Spleen (tissue), 11 donors: ENCODE data around the gene MSN. TPM values are rescaled to one million over a fixed set of nuclear protein-coding genes. Genes with fewer than 3 reads are reported as not detected.
"Not testable (repeated sequence)": the region's sequence is repeated elsewhere in the genome, so short reads cannot be mapped to it uniquely, and the experiment has no call there.

Source experiments
- DNase-seq: peaks from one replicate; pipeline ENCODE4 v3.0.0-alpha.2; 2020
- H3K27ac ChIP-seq, 8 donors: fragments of 200-600 bp; sonication (generic) in 7 of 8; 1 replicate in 4 of 8; 2 replicates in 4 of 8; pipeline versions ENCODE4 v1.5.0 to v1.8.0; 2016 to 2021; ENCODE audit warnings: inconsistent platforms in 4 of 8, mild to moderate bottlenecking in 4 of 8, moderate library complexity in 1 of 8
- H3K27me3 ChIP-seq, 7 donors: fragments of 200-600 bp; sonication (generic) in 6 of 7; replicated peaks in 1 of 7; 1 replicate in 4 of 7; 2 replicates in 3 of 7; pipeline versions ENCODE4 v1.5.0 to v1.8.0; 2016 to 2021; ENCODE audit warnings: inconsistent platforms in 3 of 7, mild to moderate bottlenecking in 1 of 7
- H3K36me3 ChIP-seq, 6 donors: fragments of 200-600 bp; sonication (generic) in 5 of 6; 1 replicate in 4 of 6; 2 replicates in 2 of 6; pipeline versions ENCODE4 v1.5.0 to v1.8.0; 2016 to 2021; ENCODE audit warnings: inconsistent platforms in 2 of 6
- H3K4me1 ChIP-seq, 6 donors: fragments of 200-600 bp; sonication (generic) in 5 of 6; 1 replicate in 3 of 6; 2 replicates in 3 of 6; pipeline versions ENCODE4 v1.5.0 to v1.8.0; 2016 to 2021; ENCODE audit warnings: inconsistent platforms in 3 of 6
- H3K4me3 ChIP-seq, 8 donors: fragments of 200-600 bp; sonication (generic) in 7 of 8; 1 replicate in 4 of 8; 2 replicates in 4 of 8; pipeline versions ENCODE4 v1.5.0 to v1.8.0; 2016 to 2021; ENCODE audit warnings: inconsistent platforms in 4 of 8, mild to moderate bottlenecking in 4 of 8, moderate library complexity in 2 of 8
- H3K9me3 ChIP-seq, 8 donors: fragments of 200-600 bp; sonication (generic) in 7 of 8; 1 replicate in 4 of 8; 2 replicates in 4 of 8; pipeline versions ENCODE4 v1.5.0 to v1.8.0; 2016 to 2021; ENCODE audit warnings: inconsistent platforms in 4 of 8
- POLR2A ChIP-seq, 3 donors: fragments of 450-650 bp; IDR thresholded peaks; one replicate each; pipeline ENCODE4 v1.5.1; 2017; ENCODE audit warnings: antibody characterized with exemption in 3 of 3, mild to moderate bottlenecking in 1 of 3
- POLR2AphosphoS5 ChIP-seq, 3 donors: sonication (generic); formaldehyde crosslinking; IDR thresholded peaks; one replicate each; pipeline ENCODE4 v1.5.1; 2017; ENCODE audit warnings: antibody characterized with exemption in 3 of 3
- WGBS, 5 donors: extraction: QIAGEN DNeasy Blood & Tissue Kit in 3 of 5; methylation state at CpG; one replicate each; pipeline versions ENCODE4 v1.1.5 to v1.1.7; 2013 to 2018; 5-methylcytosine and 5-hydroxymethylcytosine counted together
- intact Hi-C: fragments of 100-400 bp; cut with DNase I; formaldehyde crosslinking; loops from one replicate; pipeline ENCODE4 v1.15.0; 2023; ENCODE audit warnings: low total_unique reads
- polyA plus RNA-seq, 3 donors: library from polyadenylated mRNA; stranded (reverse); fragments of 200-250 nt; gene quantifications; one replicate each; pipeline ENCODE4 v1.2.1, GENCODE V29; 2013
- total RNA-seq, 7 donors: library from RNA; depleted of rRNA in 3 of 7; stranded (reverse); fragments of >200 nt in 3 of 7; fragmentation: NEBNext Ultra II Directional in 4 of 7; extraction: Animal tissue kit (Norgen Biotek cat#: 25700) in 4 of 7; gene quantifications; one replicate each; pipeline versions ENCODE4 v1.1.0 to v1.2.1, GENCODE V29; 2016 to 2021
- TF ChIP-seq, protein P1 (sequence below), 11 experiments: fragments of 200-600 bp in 7 of 11; fragments of 450-650 bp in 4 of 11; sonication (generic) in 4 of 11; IDR thresholded peaks in 8 of 11; conservative IDR thresholded peaks in 3 of 11; 1 replicate in 7 of 11; 2 replicates in 4 of 11; pipeline versions ENCODE4 v1.4.0 to v1.8.0; 2016 to 2021; ENCODE audit warnings: antibody characterized with exemption in 11 of 11, inconsistent platforms in 4 of 11, mild to moderate bottlenecking in 1 of 11
- donor health status: healthy with polysubstance abuse.
- donor health status: DM: no; HTN: no; CAD: no; lungs with moderate emphysema.
- donor health status: DM: no; HTN: no; CAD: no.
- donor health status: Bipolar disorder and iron deficiency.
- donor health status: healthy.
- donor health status: DM: no; HTN: no; CAD: no.
- donor health status: DM: yes; HTN: yes; CAD: no.

MSN gene
- total and polyA plus RNA-seq, 10 donors = 101 to 396 (median 329) TPM

GRCh38 chrX:65652098-65652497 lies 15.4 kb upstream of the MSN start:
- Histone ChIP-seq H3K36me3 (no peaks in the 10 kb centered on the region), H3K27me3 (no peaks in the 10 kb centered on the region), H3K9me3 (no peaks in the 10 kb centered on the region), H3K27ac (no peak overlapping the region), H3K4me3 (no peak overlapping the region), H3K4me1 (peaks cover 0 to 8% (median 0%) of the 10 kb centered on the region in 6 donors)
- TF ChIP-seq POLR2A (IDR thresholded peaks at IDR 0.05) (no peak), POLR2AphosphoS5 (IDR thresholded peaks at IDR 0.05) (no peak)
- TF ChIP-seq, protein P1, sequence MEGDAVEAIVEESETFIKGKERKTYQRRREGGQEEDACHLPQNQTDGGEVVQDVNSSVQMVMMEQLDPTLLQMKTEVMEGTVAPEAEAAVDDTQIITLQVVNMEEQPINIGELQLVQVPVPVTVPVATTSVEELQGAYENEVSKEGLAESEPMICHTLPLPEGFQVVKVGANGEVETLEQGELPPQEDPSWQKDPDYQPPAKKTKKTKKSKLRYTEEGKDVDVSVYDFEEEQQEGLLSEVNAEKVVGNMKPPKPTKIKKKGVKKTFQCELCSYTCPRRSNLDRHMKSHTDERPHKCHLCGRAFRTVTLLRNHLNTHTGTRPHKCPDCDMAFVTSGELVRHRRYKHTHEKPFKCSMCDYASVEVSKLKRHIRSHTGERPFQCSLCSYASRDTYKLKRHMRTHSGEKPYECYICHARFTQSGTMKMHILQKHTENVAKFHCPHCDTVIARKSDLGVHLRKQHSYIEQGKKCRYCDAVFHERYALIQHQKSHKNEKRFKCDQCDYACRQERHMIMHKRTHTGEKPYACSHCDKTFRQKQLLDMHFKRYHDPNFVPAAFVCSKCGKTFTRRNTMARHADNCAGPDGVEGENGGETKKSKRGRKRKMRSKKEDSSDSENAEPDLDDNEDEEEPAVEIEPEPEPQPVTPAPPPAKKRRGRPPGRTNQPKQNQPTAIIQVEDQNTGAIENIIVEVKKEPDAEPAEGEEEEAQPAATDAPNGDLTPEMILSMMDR (IDR thresholded peaks at IDR 0.05 in 8 of 11, conservative IDR thresholded peaks at IDR 0.05 in 3 of 11) = no peak
- 80 to 100% (median 95%) methylated on average over 1 of the region's 1 CpG for WGBS, 5 donors
- intact Hi-C loops = no loop called here
- no peak for DNase-seq

DNA sequence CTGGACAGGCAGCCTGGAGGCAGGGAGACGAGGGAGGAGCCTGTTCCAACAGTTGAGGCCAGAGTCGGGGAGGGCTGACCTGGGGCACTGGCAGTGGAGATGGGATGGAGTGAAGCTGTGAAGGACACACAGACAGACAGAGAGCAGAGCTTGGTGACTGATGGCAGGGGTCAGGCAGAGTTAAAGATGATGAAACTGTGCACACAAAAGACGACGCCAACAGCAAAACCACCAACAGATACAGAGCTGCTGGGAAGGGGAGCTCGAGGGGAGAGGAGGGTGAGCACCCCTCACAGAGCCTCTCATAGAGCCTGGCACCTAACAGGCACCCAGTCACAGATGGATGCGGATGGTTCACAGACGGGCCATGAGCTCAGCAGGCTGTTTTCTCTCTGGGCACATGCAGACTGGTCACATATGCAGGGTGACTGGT lies 10.4 kb upstream of the MSN start:
- 37 to 63% (median 57%) methylated on average over 4 to 5 of the region's 7 CpGs for WGBS, 5 donors
- peaks cover 0 to 12% (median 0%) of the 10 kb centered on the region in 6 donors for H3K4me1 ChIP-seq
- intact Hi-C loops, H3K36me3 ChIP-seq, H3K27me3 ChIP-seq, H3K4me3 ChIP-seq, H3K9me3 ChIP-seq, DNase-seq: not testable (repeated sequence)
- H3K27ac ChIP-seq = peak overlapping the region in 5 of 8 donors; percentile 28 to 68 (median 41)

DNA sequence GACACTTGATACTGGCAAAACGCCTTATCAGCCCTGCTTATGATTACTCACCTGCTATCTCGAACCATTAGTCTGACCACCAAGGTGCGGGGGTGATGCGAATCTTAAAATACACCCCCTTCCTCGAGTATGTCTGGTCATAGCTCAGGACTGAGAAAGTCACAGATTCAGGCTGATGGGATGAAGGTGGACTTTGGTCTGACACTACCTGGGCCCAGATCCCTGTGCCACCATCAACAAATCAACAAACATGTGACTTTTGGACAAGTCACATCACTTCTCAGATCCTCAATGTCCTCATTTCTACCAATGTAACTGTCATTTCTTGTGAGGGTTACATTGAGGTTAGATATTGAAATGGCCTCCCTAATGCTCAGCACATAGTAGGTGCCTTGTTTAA lies 9.8 kb upstream of the MSN start:
- Histone ChIP-seq H3K4me1 (peaks cover 0 to 12% (median 0%) of the 10 kb centered on the region in 6 donors), H3K27me3 (no peaks in the 10 kb centered on the region), H3K36me3 (no peaks in the 10 kb centered on the region), H3K9me3 (peaks cover 0 to 5% (median 0%) of the 10 kb centered on the region in 8 donors), H3K4me3 (no peak overlapping the region), H3K27ac (peak overlapping the region in 1 of 8 donors; percentile 68)
- TF ChIP-seq, protein P1 (IDR thresholded peaks at IDR 0.05 in 8 of 11, conservative IDR thresholded peaks at IDR 0.05 in 3 of 11) = no peak
- TF ChIP-seq POLR2AphosphoS5 (IDR thresholded peaks at IDR 0.05) (no peak), POLR2A (IDR thresholded peaks at IDR 0.05) (no peak)
- WGBS, 5 donors = 79 to 95% (median 86%) methylated on average over 5 of the region's 5 CpGs
- no peak for DNase-seq
- intact Hi-C loops = no loop called here

DNA sequence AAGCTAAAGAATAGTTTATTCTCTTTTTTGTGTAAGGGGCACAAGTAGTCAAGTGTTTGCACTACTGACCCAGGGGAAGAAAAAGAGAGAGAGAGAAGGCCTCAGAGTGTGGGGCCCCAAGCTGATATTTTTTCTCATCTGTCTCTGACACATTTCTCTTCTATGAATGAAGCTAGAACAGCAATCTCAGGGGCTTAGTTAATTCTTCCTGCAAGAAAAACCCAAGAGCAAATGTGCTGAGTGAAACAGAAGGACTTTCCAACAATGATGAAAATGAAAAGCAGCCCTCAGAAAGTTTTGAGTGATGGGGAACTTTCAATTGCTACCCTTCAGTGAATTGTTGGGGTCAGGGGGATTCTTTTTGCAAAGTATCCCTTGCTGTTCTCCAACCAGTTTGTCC lies 9.2 kb upstream of the MSN start:
- H3K27ac ChIP-seq = no peak overlapping the region
- no peak overlapping the region for H3K4me3 ChIP-seq
- intact Hi-C loops = no loop called here
- no peak for DNase-seq
- H3K27me3 ChIP-seq = no peaks in the 10 kb centered on the region
- H3K4me1 ChIP-seq = peaks cover 0 to 12% (median 0%) of the 10 kb centered on the region in 6 donors
- no peaks in the 10 kb centered on the region for H3K36me3 ChIP-seq
- peaks cover 0 to 5% (median 0%) of the 10 kb centered on the region in 8 donors for H3K9me3 ChIP-seq
- TF ChIP-seq, protein P1 (IDR thresholded peaks at IDR 0.05 in 8 of 11, conservative IDR thresholded peaks at IDR 0.05 in 3 of 11) = no peak
- no peak for TF ChIP-seq POLR2A (IDR thresholded peaks at IDR 0.05)

GRCh38 chrX:65667157-65667502 lies 324 bp upstream of the MSN start:
- no peaks in the 10 kb centered on the region for H3K27me3 ChIP-seq
- H3K9me3 ChIP-seq = peaks cover 0 to 11% (median 0%) of the 10 kb centered on the region in 8 donors
- H3K4me1 ChIP-seq = peaks cover 0 to 41% (median 25%) of the 10 kb centered on the region in 6 donors
- peak overlapping the region in 4 of 8 donors; percentile 72 to 87 (median 76) for H3K4me3 ChIP-seq
- TF ChIP-seq, protein P1 (IDR thresholded peaks at IDR 0.05 in 8 of 11, conservative IDR thresholded peaks at IDR 0.05 in 3 of 11) = no peak
- TF ChIP-seq POLR2AphosphoS5 (IDR thresholded peaks at IDR 0.05) (no peak), POLR2A (IDR thresholded peaks at IDR 0.05) (no peak)
- H3K36me3 ChIP-seq = peaks cover 0 to 5% (median 0%) of the 10 kb centered on the region in 6 donors
- WGBS, 5 donors = 2 to 56% (median 22%) methylated on average over 1 to 6 of the region's 6 CpGs
- H3K27ac ChIP-seq = peak overlapping the region in 7 of 8 donors; percentile 88 to 97 (median 95)
- intact Hi-C loops = loop anchor here (10.0 kb wide), 1 partner anchor 58 kb away; no protein-coding TSS in a partner anchor
- DNase-seq = no peak
